ENCODE measurements around the gene GAREM1.

Gene GAREM1

GRCh38 chr18:32286749-32287148, 183.9 kb downstream of the GAREM1 start:
- no peak for DNase-seq

DNA sequence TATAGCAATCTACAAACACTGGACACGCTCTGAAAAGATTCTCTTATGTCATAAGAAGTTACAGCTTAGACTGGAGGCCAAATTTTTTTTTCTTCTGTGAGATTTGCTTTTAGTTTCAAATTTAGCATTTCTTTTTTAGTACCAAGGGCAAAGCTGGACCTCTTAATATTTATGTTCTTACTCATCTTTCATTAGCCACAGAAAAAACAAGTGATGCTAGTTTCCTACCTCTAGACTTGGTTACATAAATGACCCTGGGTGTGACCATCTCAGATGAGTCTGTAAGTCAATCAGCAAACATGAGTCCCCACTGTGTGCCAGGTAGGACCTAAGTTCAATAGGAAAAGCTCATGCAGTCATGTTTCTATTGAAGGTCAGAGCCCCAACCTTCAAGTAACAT, 186.4 kb downstream of the GAREM1 start:
- DNase-seq: no peak

- DNase-seq: no peak
These were observed 189.8 kb downstream of the GAREM1 start for GRCh38 chr18:32280911-32281310.

- DNase-seq: no peak
These were observed 190.4 kb downstream of the GAREM1 start for GRCh38 chr18:32280188-32280783.

GRCh38 chr18:32278177-32278799, 192.4 kb downstream of the GAREM1 start:
- DNase-seq: no peak

GRCh38 chr18:32277549-32277948, 193.1 kb downstream of the GAREM1 start:
- DNase-seq: no peak

DNA sequence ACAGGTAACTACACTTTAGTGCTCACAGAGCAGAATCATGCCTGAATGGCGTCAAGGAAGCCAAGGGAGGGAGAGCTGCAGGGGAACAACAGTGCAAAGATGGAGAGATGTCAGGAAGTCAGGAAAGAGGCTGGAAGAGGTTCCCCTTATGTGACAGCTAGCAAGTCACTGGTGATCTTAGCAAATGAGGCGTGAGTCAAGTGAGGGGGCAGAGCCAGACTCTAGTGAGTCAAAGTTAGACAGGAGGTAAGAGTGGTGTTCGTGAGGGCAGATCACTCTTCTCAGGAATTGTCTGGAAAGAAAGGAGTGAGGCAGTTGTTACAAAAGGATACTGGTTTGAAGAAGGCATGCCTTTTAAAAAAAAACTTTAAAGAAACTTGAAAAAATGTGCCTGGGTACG, 193.8 kb downstream of the GAREM1 start:
- DNase-seq: no peak

DNA sequence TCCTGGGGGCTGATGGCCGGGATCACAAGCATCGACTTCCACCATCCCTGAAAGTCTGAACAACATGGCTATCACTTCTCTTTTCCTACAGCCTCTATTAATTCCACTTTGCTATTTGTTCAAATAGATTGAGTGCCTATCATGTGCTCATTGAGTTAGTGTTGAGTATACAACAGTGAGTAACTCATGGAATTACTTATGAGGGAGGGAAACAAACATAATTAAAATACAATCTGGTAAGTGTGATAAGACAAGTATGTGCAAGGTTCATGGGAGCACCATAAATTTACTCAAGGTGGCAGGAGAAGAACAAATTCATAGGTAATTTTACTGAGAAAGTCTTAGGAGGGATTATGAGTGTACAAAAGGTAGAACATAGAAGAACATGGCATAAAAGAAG, 194.4 kb downstream of the GAREM1 start:
- no peak for DNase-seq

DNA sequence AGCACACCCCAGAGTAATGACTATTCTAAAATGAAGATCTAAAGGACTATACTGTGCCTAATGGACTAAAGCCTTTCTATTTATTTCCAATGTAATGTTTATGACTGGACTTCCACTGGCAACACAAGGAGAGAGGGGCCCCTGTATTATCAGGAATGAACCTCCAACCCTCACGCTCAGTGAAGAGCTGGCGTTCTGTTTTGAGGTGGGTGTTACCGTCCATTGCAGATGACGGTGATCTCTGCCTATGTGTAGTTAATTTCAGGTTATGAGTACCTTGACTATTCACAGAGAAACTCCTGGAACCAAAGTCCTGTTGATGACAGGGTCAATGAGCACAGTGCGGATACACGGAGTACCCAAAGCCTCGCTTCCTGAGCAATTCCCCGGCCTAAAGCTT, 195.5 kb downstream of the GAREM1 start:
- no peak for DNase-seq

- no peak for DNase-seq
These were observed 196.4 kb downstream of the GAREM1 start for GRCh38 chr18:32274307-32274706.

DNA sequence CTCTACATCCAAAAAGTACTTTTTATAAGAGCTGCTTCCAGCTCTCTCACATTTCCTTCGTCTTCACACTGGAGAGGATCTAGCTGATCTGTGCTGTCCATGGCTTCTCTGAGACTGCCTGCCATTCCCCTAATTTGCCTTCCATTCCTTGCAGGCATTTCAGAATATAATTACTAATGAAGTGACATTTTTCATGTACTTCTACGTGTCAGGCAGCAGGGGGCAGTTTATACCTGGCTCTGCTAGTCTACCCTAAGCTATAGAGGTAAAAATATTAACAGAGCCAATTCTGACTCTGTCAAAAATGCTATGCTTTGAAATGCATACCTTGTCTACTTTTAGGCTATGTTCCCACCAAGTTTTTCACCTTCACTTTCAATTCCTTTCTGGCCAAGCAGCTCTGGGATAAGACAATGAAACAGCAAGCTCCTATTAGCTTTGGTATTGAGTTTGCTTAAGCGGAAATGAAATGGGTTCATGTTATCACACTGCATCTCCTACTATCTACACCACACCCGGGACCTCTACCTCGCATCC, 198.9 kb downstream of the GAREM1 start:
- peak in 3 of 6 experiments; percentile 1 to 21 (median 20) for DNase-seq

GRCh38 chr18:32270341-32270740, 200.3 kb downstream of the GAREM1 start:
- no peak for DNase-seq

DNA sequence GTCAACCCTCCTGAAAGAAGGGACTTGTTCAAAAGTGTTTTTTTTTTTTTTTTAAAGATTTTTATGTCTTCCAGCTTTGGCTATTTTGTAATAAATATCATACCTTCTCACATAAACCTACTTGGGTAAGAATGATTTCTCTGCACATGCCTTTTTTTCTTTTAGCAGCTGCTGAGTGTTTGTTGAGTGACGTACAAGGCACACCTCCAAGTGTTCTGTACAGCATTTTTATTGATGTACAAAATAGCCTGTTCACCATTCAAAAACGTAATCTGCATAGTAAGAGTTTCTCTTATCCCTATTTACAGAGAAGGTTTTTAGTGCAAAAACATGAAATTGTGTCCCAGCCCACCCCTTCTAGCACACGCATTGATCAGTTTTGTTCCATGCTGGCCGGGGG, 203.2 kb downstream of the GAREM1 start:
- no peak for DNase-seq

DNA sequence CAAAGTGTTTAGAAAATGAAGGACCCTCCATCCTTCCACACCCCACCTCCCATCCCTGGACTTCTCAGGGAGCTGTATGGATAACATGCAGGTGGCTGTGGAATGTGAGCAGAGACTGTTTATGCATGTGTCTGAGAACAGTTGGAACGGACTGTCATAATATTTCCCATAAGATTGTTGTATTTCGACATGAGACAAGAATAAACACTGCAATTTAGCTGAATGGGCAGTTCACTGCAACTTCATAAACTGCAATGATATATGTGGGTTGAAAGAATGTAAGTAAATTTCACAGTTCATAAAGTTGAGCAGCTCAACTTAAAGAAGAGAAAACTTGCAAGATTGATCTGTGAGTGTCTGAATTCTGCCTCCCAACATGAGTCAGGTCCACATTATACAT, 206.3 kb downstream of the GAREM1 start:
- no peak for DNase-seq

DNA sequence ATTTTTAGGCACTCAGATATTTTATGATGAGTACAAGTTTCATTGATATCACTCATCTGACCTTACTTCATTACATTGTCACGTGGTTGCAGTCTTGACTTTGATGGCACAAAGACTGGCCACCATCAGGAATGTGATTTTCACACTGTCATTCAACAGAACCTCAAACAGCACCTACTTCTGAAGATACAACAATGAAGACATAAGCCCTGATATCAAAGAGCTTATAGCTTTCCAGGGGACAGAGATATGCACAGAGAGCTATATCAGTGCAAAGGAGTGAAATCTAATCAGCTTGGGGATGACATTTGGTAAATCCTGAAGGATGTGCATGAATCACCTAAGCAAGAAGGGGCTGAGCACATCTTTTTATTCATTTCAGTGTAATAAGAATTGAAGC, 208.6 kb downstream of the GAREM1 start:
- DNase-seq: no peak

GRCh38 chr18:32261003-32261402, 209.7 kb downstream of the GAREM1 start:
- no peak for DNase-seq

- no peak for DNase-seq
These were observed 211.1 kb downstream of the GAREM1 start for GRCh38 chr18:32259553-32259952.

DNA sequence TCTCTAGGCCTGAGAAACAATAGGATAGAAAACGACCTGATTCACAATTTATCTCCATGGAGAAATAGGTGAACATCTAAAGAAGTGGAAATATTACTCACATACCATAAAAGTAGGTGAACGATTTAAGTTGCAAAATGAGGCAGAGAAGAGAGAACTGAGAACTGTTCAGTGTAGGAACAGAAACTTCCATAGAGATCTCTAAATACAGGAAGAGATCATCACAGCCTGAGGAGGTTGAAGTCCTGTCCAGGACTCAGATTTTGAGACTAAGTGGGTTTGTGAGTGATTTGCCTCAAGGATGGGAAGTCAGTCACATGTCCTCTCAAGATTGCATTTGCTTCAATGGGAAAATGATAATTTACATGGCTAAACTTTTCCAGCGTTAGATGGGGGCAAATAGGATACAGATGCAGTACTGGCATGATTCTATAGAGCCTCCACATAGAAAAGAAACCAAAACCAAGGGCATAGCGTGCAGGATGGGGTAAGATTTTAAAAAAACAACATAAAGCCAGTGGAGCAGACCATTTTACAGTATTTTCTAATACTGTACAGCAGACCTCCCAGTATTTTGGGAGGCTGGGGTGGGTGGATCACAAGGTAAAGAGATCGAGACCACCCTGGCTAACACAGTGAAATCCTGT, 212.0 kb downstream of the GAREM1 start:
- DNase-seq: no peak

DNA sequence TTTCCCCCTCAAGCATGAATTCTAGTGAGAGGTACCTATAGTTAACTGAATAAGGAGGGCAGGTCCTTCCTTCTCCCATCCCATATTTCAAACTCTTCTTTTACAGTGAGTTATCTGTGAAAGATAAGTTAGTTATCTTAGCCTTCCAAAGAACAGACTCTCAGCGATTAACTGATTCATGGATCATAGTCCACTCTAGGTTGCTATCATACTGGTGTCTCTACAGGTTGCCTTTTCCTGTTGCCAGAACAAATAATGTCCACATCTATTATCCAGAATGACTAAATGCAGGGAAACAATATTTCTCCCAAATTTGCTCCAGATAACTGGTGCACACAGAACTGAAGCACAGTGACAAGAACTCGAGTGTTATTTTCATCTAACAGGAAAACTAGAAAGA, 212.5 kb downstream of the GAREM1 start:
- no peak for DNase-seq

DNA sequence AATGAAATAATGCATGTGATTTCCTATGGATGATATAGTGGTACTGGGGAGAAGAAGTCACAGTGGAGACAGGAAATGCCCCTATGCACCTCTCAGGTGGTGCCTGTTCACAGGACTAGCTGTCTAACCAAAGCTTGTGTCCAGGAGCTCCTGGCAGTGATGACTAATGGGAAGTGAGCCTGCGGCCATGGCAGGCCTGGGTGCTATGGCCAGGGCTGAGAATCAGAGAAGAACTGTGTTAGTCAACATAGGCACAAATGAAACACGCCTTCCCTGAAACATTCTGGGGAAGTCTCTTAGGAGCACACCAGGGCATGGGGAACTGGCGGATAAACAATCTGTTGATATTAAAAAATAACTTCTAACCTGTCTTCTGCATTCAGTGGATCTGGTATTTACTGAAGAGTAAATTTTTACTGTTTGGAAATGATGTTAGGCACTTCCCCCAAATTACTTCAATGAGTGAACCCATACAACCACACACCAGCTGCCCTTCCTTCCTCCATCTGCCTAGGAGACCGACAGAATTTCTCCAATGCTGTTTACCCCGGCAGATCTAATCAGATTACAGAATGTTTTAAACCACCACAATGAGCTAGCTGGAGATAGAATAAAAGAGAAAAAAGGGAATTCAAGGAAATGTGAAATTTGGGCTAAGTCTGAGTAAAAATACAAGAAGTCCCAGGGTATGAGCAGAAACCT, 213.4 kb downstream of the GAREM1 start:
- DNase-seq: no peak

DNA sequence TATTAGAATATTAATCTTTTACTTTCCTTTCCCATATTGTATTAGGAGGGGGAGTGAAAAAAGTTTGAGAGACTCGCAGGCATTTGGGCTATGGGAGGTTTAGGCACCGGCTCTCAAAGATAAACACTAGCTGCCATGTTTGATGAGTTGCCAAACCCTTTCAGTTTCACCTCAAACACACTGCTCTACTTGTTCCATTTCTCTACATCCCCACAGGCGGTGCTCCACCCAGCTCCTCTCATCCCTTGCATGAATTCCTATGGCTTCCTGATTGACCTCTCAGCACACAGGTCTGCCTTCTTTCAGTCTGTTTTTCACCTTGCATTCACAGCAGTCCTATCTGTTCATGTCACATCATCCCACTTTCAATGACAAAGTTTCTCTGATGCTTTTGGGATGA, 215.1 kb downstream of the GAREM1 start:
- no peak for DNase-seq

- no peak for DNase-seq
These were observed 218.4 kb downstream of the GAREM1 start for GRCh38 chr18:32252141-32252860.

- DNase-seq: no peak
These were observed 219.2 kb downstream of the GAREM1 start for GRCh38 chr18:32251466-32251865.
